Measurements from ENCODE around the gene VMAC.
"Not testable (repeated sequence)": the region's sequence is repeated elsewhere in the genome, so short reads cannot be mapped to it uniquely, and the experiment has no call there.

VMAC gene

DNA sequence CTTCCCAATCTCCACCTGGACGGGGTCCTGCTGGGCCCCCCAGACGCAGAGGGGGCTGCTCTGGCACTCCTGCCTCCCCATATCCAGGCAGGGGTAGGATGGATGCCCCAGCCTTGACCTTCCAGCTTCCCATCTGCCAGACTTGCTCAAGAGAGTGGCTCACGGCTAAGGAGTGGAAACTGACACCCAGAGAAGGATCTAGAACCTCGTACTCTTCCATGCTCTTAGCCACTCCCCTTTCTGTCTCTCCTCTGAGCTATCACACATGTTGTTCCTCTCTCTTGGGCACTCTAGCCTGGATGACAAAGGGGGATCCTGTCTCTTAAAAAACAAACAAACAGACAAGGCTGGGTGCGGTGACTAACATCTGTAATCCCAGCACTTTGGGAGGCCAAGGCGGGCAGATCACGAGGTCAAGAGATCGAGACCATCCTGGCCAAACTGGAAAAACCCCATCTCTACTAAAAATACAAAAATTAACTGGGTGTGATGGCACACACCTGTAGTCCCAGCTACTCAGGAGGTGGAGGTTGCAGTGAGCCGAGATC, 22.2 kb upstream of the VMAC start:
- TF ChIP-seq EZH2 (IDR thresholded peaks at IDR 0.05; ENCODE audit: borderline replicate concordance, low read depth, low read length, severe bottlenecking), result no peak
- TF ChIP-seq CTCF (IDR thresholded peaks at IDR 0.05; ENCODE audit: borderline replicate concordance, extremely low read depth, low read length, poor library complexity, severe bottlenecking), result no peak
- ATAC-seq (ENCODE audit: insufficient read depth, low read depth) (no peak), DNase-seq (no peak)
- H3K79me2 ChIP-seq (ENCODE audit: insufficient read depth, low read length), result no peaks in the 10 kb centered on the region
- H3K9me3 ChIP-seq (ENCODE audit: insufficient read depth, low read length, severe bottlenecking), result no peaks in the 10 kb centered on the region
- no peak overlapping the region for H3K9ac ChIP-seq (ENCODE audit: low read depth, low read length)
- H3K4me2 ChIP-seq (ENCODE audit: insufficient read depth, low read length), result no peak overlapping the region
- no peak overlapping the region for H2AFZ ChIP-seq (ENCODE audit: low read depth, low read length)
- no peaks in the 10 kb centered on the region for H3K27me3 ChIP-seq (ENCODE audit: insufficient read depth, low read length, poor library complexity)
- no peaks in the 10 kb centered on the region for H3K36me3 ChIP-seq (ENCODE audit: insufficient read depth, low read length)
- H3K4me1 ChIP-seq (ENCODE audit: insufficient read depth, low read length), result no peaks in the 10 kb centered on the region
- no peaks in the 10 kb centered on the region for H4K20me1 ChIP-seq (ENCODE audit: insufficient read depth, low read length)
- no peak overlapping the region for H3K27ac ChIP-seq (ENCODE audit: low read length)
- no peak overlapping the region for H3K4me3 ChIP-seq (ENCODE audit: low read depth in 1 of 2, low read length in 2 of 2)

DNA sequence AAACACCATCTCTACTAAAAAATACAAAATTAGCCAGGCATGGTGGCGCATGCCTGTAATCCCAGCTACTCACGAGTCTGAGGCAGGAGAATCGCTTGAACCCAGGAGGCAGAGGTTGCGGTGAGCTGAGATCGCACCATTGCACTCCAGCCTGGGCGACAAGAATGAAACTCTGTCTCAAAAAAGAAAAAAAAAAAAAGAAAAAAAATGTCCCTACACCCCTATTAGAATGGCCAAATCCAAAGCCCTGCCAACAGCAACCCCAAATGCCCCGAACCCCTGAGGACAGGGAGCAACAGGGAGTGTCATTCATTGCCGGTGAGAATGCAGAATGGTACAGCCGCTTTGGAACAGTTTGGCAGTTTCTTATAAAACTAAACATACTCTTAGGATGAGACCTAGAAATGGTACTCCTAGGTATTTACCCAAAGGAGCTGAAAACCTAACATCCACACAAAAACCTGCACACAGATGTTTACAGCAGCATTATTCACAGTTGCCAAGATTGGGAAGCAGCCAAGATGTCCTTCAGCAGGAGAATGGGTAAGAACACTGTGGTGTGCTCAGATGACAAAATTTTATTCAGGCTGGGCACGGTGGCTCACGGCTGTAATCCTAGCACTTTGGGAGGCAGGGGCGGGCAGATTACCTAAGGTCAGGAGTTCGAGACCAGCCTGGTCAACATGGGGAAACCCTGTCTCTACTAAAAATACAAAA, 21.4 kb upstream of the VMAC start:
- not testable (repeated sequence) for H3K27me3 ChIP-seq (ENCODE audit: insufficient read depth, low read length, poor library complexity); H3K27ac ChIP-seq (ENCODE audit: low read length); DNase-seq; H3K79me2 ChIP-seq (ENCODE audit: insufficient read depth, low read length); H3K4me3 ChIP-seq (ENCODE audit: low read depth in 1 of 2, low read length in 2 of 2); H3K9me3 ChIP-seq (ENCODE audit: insufficient read depth, low read length, severe bottlenecking); H3K4me1 ChIP-seq (ENCODE audit: insufficient read depth, low read length); H3K4me2 ChIP-seq (ENCODE audit: insufficient read depth, low read length); H3K9ac ChIP-seq (ENCODE audit: low read depth, low read length); H2AFZ ChIP-seq (ENCODE audit: low read depth, low read length); H3K36me3 ChIP-seq (ENCODE audit: insufficient read depth, low read length); H4K20me1 ChIP-seq (ENCODE audit: insufficient read depth, low read length); ATAC-seq (ENCODE audit: insufficient read depth, low read depth)

- not testable (repeated sequence) for H3K79me2 ChIP-seq (ENCODE audit: insufficient read depth, low read length); DNase-seq; H3K4me1 ChIP-seq (ENCODE audit: insufficient read depth, low read length); H3K9me3 ChIP-seq (ENCODE audit: insufficient read depth, low read length, severe bottlenecking); H3K4me3 ChIP-seq (ENCODE audit: low read depth in 1 of 2, low read length in 2 of 2); H3K36me3 ChIP-seq (ENCODE audit: insufficient read depth, low read length); ATAC-seq (ENCODE audit: insufficient read depth, low read depth); H3K27me3 ChIP-seq (ENCODE audit: insufficient read depth, low read length, poor library complexity); H4K20me1 ChIP-seq (ENCODE audit: insufficient read depth, low read length); H2AFZ ChIP-seq (ENCODE audit: low read depth, low read length); H3K4me2 ChIP-seq (ENCODE audit: insufficient read depth, low read length); H3K27ac ChIP-seq (ENCODE audit: low read length); H3K9ac ChIP-seq (ENCODE audit: low read depth, low read length)
Observed at GRCh38 chr19:5884065-5884811, 20.4 kb upstream of the VMAC start.

- Histone ChIP-seq H3K4me2 (ENCODE audit: insufficient read depth, low read length) (no peak overlapping the region), H3K27ac (ENCODE audit: low read length) (no peak overlapping the region), H3K79me2 (ENCODE audit: insufficient read depth, low read length) (no peaks in the 10 kb centered on the region), H3K27me3 (ENCODE audit: insufficient read depth, low read length, poor library complexity) (no peaks in the 10 kb centered on the region), H3K9ac (ENCODE audit: low read depth, low read length) (no peak overlapping the region), H4K20me1 (ENCODE audit: insufficient read depth, low read length) (peaks cover 10% of the 10 kb centered on the region; the same call in 1 of the 2 replicates), H2AFZ (ENCODE audit: low read depth, low read length) (no peak overlapping the region), H3K4me1 (ENCODE audit: insufficient read depth, low read length) (no peaks in the 10 kb centered on the region), H3K36me3 (ENCODE audit: insufficient read depth, low read length) (no peaks in the 10 kb centered on the region), H3K4me3 (ENCODE audit: low read depth in 1 of 2, low read length in 2 of 2) (no peak overlapping the region), H3K9me3 (ENCODE audit: insufficient read depth, low read length, severe bottlenecking) (no peaks in the 10 kb centered on the region)
- DNase-seq (no peak), ATAC-seq (ENCODE audit: insufficient read depth, low read depth) (0 out of 3 replicates have a peak, but pooled peaks have one; percentile 4)
- TF ChIP-seq CTCF (IDR thresholded peaks at IDR 0.05; ENCODE audit: borderline replicate concordance, extremely low read depth, low read length, poor library complexity, severe bottlenecking) (no peak), EZH2 (IDR thresholded peaks at IDR 0.05; ENCODE audit: borderline replicate concordance, low read depth, low read length, severe bottlenecking) (no peak)
Observed at GRCh38 chr19:5889288-5889971, 15.2 kb upstream of the VMAC start.
